ENCODE results near the gene KCNQ5. TPM values are rescaled to one million over a fixed set of nuclear protein-coding genes. Genes with fewer than 3 reads are reported as not detected.

KCNQ5 gene
- total RNA-seq, 1 donor from 2014 or later: 2.1 TPM

DNA sequence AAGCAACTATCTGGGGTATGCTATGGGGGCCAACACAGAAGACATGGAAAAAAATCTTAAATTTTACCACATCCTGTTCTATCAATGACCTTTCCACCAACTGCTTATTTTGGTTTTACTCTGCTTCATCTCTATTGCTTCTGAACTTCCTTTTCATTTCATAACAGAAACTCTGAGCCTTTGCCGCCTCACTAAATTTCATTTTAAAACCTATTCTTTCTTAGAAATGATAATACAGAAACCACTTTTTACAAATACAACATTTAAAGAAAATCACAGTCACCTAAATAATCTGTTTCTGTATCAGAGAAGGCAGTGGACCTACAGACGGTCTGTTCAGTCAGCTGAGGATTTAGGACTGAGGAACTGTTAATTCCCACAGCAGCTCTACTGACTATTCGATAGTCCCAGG lies 117.5 kb downstream of the KCNQ5 start:
- H3K4me3 ChIP-seq (ENCODE audit: low read depth, low read length): no peak overlapping the region
- FAIRE-seq: no peak

DNA sequence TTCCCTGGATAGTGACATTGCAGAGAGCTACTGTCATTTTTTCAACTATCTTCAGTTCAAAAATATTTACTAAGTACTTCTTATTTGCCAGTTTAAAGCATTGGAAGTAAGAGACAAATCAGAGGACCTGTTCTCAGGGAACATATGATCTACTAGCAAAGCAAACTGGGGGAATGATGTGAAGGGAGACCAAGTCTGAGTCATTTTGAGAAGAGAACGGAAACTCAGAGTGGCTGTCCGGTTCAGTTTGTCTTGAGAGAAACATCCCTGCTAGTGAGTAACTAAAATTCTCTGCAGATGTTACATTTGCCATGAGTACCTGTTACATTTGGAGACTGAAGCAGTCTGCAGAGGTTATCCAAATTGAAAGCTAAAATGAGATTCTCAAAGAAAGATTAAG lies 118.3 kb downstream of the KCNQ5 start:
- DNase-seq (ENCODE audit: low read depth) (no peak), FAIRE-seq (no peak)
- no peaks in the 10 kb centered on the region for H3K36me3 ChIP-seq (ENCODE audit: control insufficient read depth, insufficient read depth, low read length)
- TF ChIP-seq CTCF (IDR thresholded peaks at IDR 0.05; ENCODE audit: insufficient read depth, low read length, severe bottlenecking): no peak
- H3K4me3 ChIP-seq (ENCODE audit: low read depth, low read length): no peak overlapping the region
- no peaks in the 10 kb centered on the region for H3K27me3 ChIP-seq (ENCODE audit: control insufficient read depth, insufficient read depth, low read length)

More for the DNA sequence above, 117.5 kb downstream of the KCNQ5 start:
- Histone ChIP-seq H3K27me3 (ENCODE audit: control insufficient read depth, insufficient read depth, low read length) (no peaks in the 10 kb centered on the region), H3K36me3 (ENCODE audit: control insufficient read depth, insufficient read depth, low read length) (no peaks in the 10 kb centered on the region)
- DNase-seq (ENCODE audit: low read depth): no peak
- TF ChIP-seq CTCF (IDR thresholded peaks at IDR 0.05; ENCODE audit: insufficient read depth, low read length, severe bottlenecking): no peak

DNA sequence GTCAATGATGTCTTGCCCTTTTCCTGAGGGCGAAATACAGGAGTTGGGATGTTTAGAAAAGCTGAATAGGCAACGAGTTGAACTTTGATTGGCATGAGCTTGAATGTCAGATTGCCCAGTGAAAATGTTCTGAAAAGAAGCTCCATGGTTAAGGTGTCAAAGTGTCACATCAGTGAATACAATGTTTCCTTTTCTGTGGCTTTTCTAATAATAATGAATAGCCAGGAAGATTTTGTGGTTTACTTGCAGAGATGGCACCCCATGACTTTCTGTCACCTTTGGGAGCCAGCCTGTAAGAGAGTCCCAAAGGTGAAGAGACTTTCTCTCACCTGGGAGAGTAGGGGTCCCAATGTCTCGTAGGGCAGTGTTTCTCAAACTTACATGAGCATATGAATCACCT lies 119.2 kb downstream of the KCNQ5 start:
- no peak for FAIRE-seq
- Histone ChIP-seq H3K4me3 (ENCODE audit: low read depth, low read length) (no peak overlapping the region), H3K36me3 (ENCODE audit: control insufficient read depth, insufficient read depth, low read length) (no peaks in the 10 kb centered on the region), H3K27me3 (ENCODE audit: control insufficient read depth, insufficient read depth, low read length) (no peaks in the 10 kb centered on the region)
- DNase-seq (ENCODE audit: low read depth): no peak
- no peak for TF ChIP-seq CTCF (IDR thresholded peaks at IDR 0.05; ENCODE audit: insufficient read depth, low read length, severe bottlenecking)

DNA sequence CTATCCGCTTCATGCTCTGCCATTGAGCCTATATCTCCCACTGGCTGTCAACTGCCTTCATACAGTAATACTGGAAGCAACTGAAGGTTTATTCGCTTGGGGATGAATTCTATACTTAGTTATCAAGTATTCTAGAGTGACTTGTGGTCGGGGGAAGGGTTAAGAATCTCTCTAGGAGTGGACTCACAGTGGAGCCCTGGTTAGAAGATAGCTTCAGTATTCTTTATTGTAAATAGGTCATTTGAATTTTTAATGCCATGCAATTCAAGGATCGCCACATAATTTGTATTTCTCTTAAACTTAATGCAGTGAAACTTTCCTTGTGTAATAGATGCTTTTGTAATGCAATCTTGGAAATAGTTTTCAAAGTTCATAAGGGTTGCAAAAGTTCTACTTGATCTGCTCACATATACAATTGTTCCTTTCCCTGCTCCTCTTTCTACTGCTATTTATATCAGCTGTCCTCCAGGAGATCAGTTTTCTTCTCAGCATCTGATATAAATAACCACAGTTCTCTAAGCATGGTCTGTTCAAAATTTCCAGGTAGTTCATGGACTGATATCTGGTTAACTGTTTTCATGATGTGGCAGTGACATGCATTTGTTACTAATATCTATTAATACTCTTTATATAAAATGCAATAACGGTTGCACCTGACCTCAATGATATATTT lies 120.3 kb downstream of the KCNQ5 start:
- FAIRE-seq (no peak), DNase-seq (ENCODE audit: low read depth) (no peak)
- Histone ChIP-seq H3K4me3 (ENCODE audit: low read depth, low read length) (no peak overlapping the region), H3K36me3 (ENCODE audit: control insufficient read depth, insufficient read depth, low read length) (no peaks in the 10 kb centered on the region), H3K27me3 (ENCODE audit: control insufficient read depth, insufficient read depth, low read length) (no peaks in the 10 kb centered on the region)
- no peak for TF ChIP-seq CTCF (IDR thresholded peaks at IDR 0.05; ENCODE audit: insufficient read depth, low read length, severe bottlenecking)

GRCh38 chr6:72746276-72746675 lies 124.4 kb downstream of the KCNQ5 start:
- FAIRE-seq: no peak
- Histone ChIP-seq H3K27me3 (ENCODE audit: control insufficient read depth, insufficient read depth, low read length) (no peaks in the 10 kb centered on the region), H3K36me3 (ENCODE audit: control insufficient read depth, insufficient read depth, low read length) (no peaks in the 10 kb centered on the region), H3K4me3 (ENCODE audit: low read depth, low read length) (no peak overlapping the region)
- DNase-seq (ENCODE audit: low read depth): peak; percentile 91
- no peak for TF ChIP-seq CTCF (IDR thresholded peaks at IDR 0.05; ENCODE audit: insufficient read depth, low read length, severe bottlenecking)

DNA sequence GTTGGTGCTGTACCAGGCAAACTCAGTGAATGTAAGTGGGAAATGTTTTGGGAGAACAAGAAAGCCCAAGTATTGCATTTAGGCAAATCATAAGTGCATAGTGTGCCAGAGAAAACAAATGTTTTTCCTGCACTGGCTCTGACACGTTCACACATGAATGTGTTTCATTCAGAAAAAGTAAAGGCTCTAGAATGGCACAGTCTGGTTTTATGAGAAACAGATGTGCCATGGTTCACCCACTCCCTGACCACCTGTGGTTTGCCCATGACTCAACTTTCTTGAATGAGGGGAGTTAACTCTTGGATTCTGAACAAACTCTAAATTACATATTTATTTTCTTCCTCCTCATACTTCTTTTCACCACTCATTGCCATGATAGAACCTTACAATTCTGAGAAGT lies 126.9 kb downstream of the KCNQ5 start:
- H3K4me3 ChIP-seq (ENCODE audit: low read depth, low read length): no peak overlapping the region
- H3K36me3 ChIP-seq (ENCODE audit: control insufficient read depth, insufficient read depth, low read length): no peaks in the 10 kb centered on the region
- peak; percentile 93 for DNase-seq (ENCODE audit: low read depth)
- no peak for TF ChIP-seq CTCF (IDR thresholded peaks at IDR 0.05; ENCODE audit: insufficient read depth, low read length, severe bottlenecking)
- no peaks in the 10 kb centered on the region for H3K27me3 ChIP-seq (ENCODE audit: control insufficient read depth, insufficient read depth, low read length)
- FAIRE-seq: no peak

Data from bronchial epithelial cell (primary cell).